ENCODE measurements around the gene RFX5. TPM values are rescaled to one million over a fixed set of nuclear protein-coding genes. Genes with fewer than 3 reads are reported as not detected.

RFX5 gene
- total and polyA plus RNA-seq, 2 donors from 2014 or later, result 17.9 to 46.6 TPM

GRCh38 chr1:151364996-151365395 lies 17.9 kb upstream of the RFX5 start:
- H3K4me3 ChIP-seq (ENCODE audit: low read length in 3 of 3), result no peak overlapping the region
- no peaks in the 10 kb centered on the region for H3K27me3 ChIP-seq (ENCODE audit: control insufficient read depth, insufficient read depth, low read length)
- FAIRE-seq (no peak), DNase-seq (no peak)
- no peak overlapping the region for H3K27ac ChIP-seq (ENCODE audit: low read depth in 2 of 2, low read length in 2 of 2)
- peaks cover 0 to 31% (median 13%) of the 10 kb centered on the region in 3 donors for H3K36me3 ChIP-seq (ENCODE audit: control insufficient read depth in 2 of 3, insufficient read depth in 3 of 3, low read length in 3 of 3)
- no peak overlapping the region for H3K9ac ChIP-seq (ENCODE audit: low read length in 3 of 3)
- intact Hi-C loops (cut with DNase I), result no loop called here
- peaks cover 0 to 26% (median 25%) of the 10 kb centered on the region in 3 donors for H3K4me1 ChIP-seq (ENCODE audit: control insufficient read depth in 2 of 3, insufficient read depth in 2 of 3, low read depth in 1 of 3, low read length in 3 of 3)
- H3K9me3 ChIP-seq (ENCODE audit: control insufficient read depth in 2 of 3, insufficient read depth in 1 of 3, low read length in 3 of 3), result peaks cover 0 to 2% (median 0%) of the 10 kb centered on the region in 3 donors
- no peak for TF ChIP-seq CTCF (IDR thresholded peaks at IDR 0.05; ENCODE audit: borderline replicate concordance, extremely low read depth, insufficient read depth)

- peaks cover 0 to 2% (median 2%) of the 10 kb centered on the region in 3 donors for H3K4me1 ChIP-seq (ENCODE audit: control insufficient read depth in 2 of 3, insufficient read depth in 2 of 3, low read depth in 1 of 3, low read length in 3 of 3)
- H3K9me3 ChIP-seq (ENCODE audit: control insufficient read depth in 2 of 3, insufficient read depth in 1 of 3, low read length in 3 of 3), result peaks cover 0 to 2% (median 0%) of the 10 kb centered on the region in 3 donors
- peaks cover 0 to 31% (median 13%) of the 10 kb centered on the region in 3 donors for H3K36me3 ChIP-seq (ENCODE audit: control insufficient read depth in 2 of 3, insufficient read depth in 3 of 3, low read length in 3 of 3)
- TF ChIP-seq CTCF (IDR thresholded peaks at IDR 0.05; ENCODE audit: borderline replicate concordance, extremely low read depth, insufficient read depth), result no peak
- no peak overlapping the region for H3K4me3 ChIP-seq (ENCODE audit: low read length in 3 of 3)
- FAIRE-seq (no peak), DNase-seq (no peak)
- intact Hi-C loops (cut with DNase I), result no loop called here
- no peaks in the 10 kb centered on the region for H3K27me3 ChIP-seq (ENCODE audit: control insufficient read depth, insufficient read depth, low read length)
- H3K27ac ChIP-seq (ENCODE audit: low read depth in 2 of 2, low read length in 2 of 2), result no peak overlapping the region
- H3K9ac ChIP-seq (ENCODE audit: low read length in 3 of 3), result no peak overlapping the region
Measured at GRCh38 chr1:151362308-151363155, 15.5 kb upstream of the RFX5 start.

- TF ChIP-seq CTCF (IDR thresholded peaks at IDR 0.05; ENCODE audit: borderline replicate concordance, extremely low read depth, insufficient read depth), result no peak
- no peak for DNase-seq
- Histone ChIP-seq H3K9me3 (ENCODE audit: control insufficient read depth in 2 of 3, insufficient read depth in 1 of 3, low read length in 3 of 3) (peaks cover 0 to 2% (median 0%) of the 10 kb centered on the region in 3 donors), H3K27ac (ENCODE audit: low read depth in 2 of 2, low read length in 2 of 2) (no peak overlapping the region), H3K4me3 (ENCODE audit: low read length in 3 of 3) (no peak overlapping the region), H3K9ac (ENCODE audit: low read length in 3 of 3) (no peak overlapping the region), H3K36me3 (ENCODE audit: control insufficient read depth in 2 of 3, insufficient read depth in 3 of 3, low read length in 3 of 3) (peaks cover 0 to 31% (median 13%) of the 10 kb centered on the region in 3 donors), H3K4me1 (ENCODE audit: control insufficient read depth in 2 of 3, insufficient read depth in 2 of 3, low read depth in 1 of 3, low read length in 3 of 3) (no peaks in the 10 kb centered on the region), H3K27me3 (ENCODE audit: control insufficient read depth, insufficient read depth, low read length) (no peaks in the 10 kb centered on the region)
- FAIRE-seq, result no peak
- intact Hi-C loops (cut with DNase I), result no loop called here
Measured at GRCh38 chr1:151361883-151362282, 14.8 kb upstream of the RFX5 start.
